CD4-positive, alpha-beta T cell treated with Interleukin-15 for 4 hours (primary cell): ENCODE results near the gene EFCAB6.

Experiments used
- DNase-seq: peaks from one replicate; pipeline ENCODE4 v3.0.0-alpha.2; 2020; ENCODE audit warnings: low spot score

Gene EFCAB6

GRCh38 chr22:43812149-43812842, at the start of gene EFCAB6:
Gene EFCAB6, minus strand, starts transcription at chr22:43812305. Its CDS starts 29,987 bp downstream, at chr22:43782318.
- peak; percentile 91 for DNase-seq

- DNase-seq = no peak
These were observed 49.4 kb upstream of the EFCAB6 start for GRCh38 chr22:43861529-43861928.

- no peak for DNase-seq
These were observed 48.7 kb upstream of the EFCAB6 start for GRCh38 chr22:43860831-43861230.

GRCh38 chr22:43860126-43860525, 48.0 kb upstream of the EFCAB6 start:
- DNase-seq = no peak

GRCh38 chr22:43859621-43860020, 47.5 kb upstream of the EFCAB6 start:
- no peak for DNase-seq

- DNase-seq = no peak
These were observed 47.1 kb upstream of the EFCAB6 start for GRCh38 chr22:43859176-43859575.

- DNase-seq = no peak
These were observed 46.2 kb upstream of the EFCAB6 start for GRCh38 chr22:43858156-43858895.

GRCh38 chr22:43857367-43857766, 45.3 kb upstream of the EFCAB6 start:
- no peak for DNase-seq

- no peak for DNase-seq
These were observed 43.3 kb upstream of the EFCAB6 start for GRCh38 chr22:43855431-43855830.

- DNase-seq = no peak
These were observed 42.7 kb upstream of the EFCAB6 start for GRCh38 chr22:43854786-43855271.

- no peak for DNase-seq
These were observed 42.1 kb upstream of the EFCAB6 start for GRCh38 chr22:43854121-43854785.

GRCh38 chr22:43853328-43853931, 41.3 kb upstream of the EFCAB6 start:
- no peak for DNase-seq

- no peak for DNase-seq
These were observed 40.6 kb upstream of the EFCAB6 start for GRCh38 chr22:43852573-43853327.

GRCh38 chr22:43851979-43852307, 39.8 kb upstream of the EFCAB6 start:
- no peak for DNase-seq

- DNase-seq = no peak
These were observed 39.2 kb upstream of the EFCAB6 start for GRCh38 chr22:43851058-43851978.

GRCh38 chr22:43850529-43850928, 38.4 kb upstream of the EFCAB6 start:
- no peak for DNase-seq

- no peak for DNase-seq
These were observed 37.6 kb upstream of the EFCAB6 start for GRCh38 chr22:43849731-43850130.

- no peak for DNase-seq
These were observed 36.5 kb upstream of the EFCAB6 start for GRCh38 chr22:43848366-43849171.

- DNase-seq = no peak
These were observed 35.5 kb upstream of the EFCAB6 start for GRCh38 chr22:43847376-43848289.
